Neural cell (in vitro differentiated cells): ENCODE results near the gene TGFBI. TPM values are rescaled to one million over a fixed set of nuclear protein-coding genes. Genes with fewer than 3 reads are reported as not detected.

Source experiments
- H2AFZ ChIP-seq: fragments of 200-600, 300-800 bp; sonication (generic), shearing (Covaris generic); 2 replicates; pipeline ENCODE4 v1.6.0; 2014; ENCODE audit warnings: low read depth, mild to moderate bottlenecking, antibody characterized with exemption, low read length, moderate library complexity
- H3F3A ChIP-seq: fragments of 200-600 bp; shearing (Covaris generic); 2 replicates; pipeline ENCODE4 v1.6.1; 2016; ENCODE audit warnings: mild to moderate bottlenecking, moderate library complexity, mixed read lengths, antibody characterized with exemption, low read length; ENCODE audit not compliant: insufficient read depth, poor library complexity, severe bottlenecking
- H3K27ac ChIP-seq: fragments of 200-600, 300-800 bp; sonication (generic), shearing (Covaris generic); 2 replicates; pipeline ENCODE4 v1.5.1; 2014; ENCODE audit warnings: mild to moderate bottlenecking, low read length, moderate library complexity
- H3K27me3 ChIP-seq: fragments of 300-800, 200-600 bp; sonication (generic), shearing (Covaris generic); 2 replicates; pipeline ENCODE4 v1.6.0; 2014; ENCODE audit warnings: mild to moderate bottlenecking, low read depth, low read length, moderate library complexity; ENCODE audit not compliant: insufficient read depth
- H3K36me3 ChIP-seq: fragments of 300-800, 200-600 bp; sonication (generic), shearing (Covaris generic); 2 replicates; pipeline ENCODE4 v1.5.1; 2014; ENCODE audit warnings: mild to moderate bottlenecking, antibody characterized with exemption, low read length, moderate library complexity; ENCODE audit not compliant: insufficient read depth
- H3K4me2 ChIP-seq: fragments of 300-800, 200-600 bp; sonication (generic), shearing (Covaris generic); 2 replicates; pipeline ENCODE4 v1.6.0; 2014; ENCODE audit warnings: mild to moderate bottlenecking, low read length
- H3K4me3 ChIP-seq: fragments of 300-800, 200-600 bp; sonication (generic), shearing (Covaris generic); 2 replicates; pipeline ENCODE4 v1.5.1; 2014; ENCODE audit warnings: mild to moderate bottlenecking, low read length, moderate library complexity
- H3K79me2 ChIP-seq: fragments of 200-600 bp; shearing (Covaris generic); replicated peaks from 2 replicates; pipeline ENCODE4 v1.6.0; 2014; ENCODE audit warnings: mild to moderate bottlenecking, low read length, moderate library complexity; ENCODE audit not compliant: insufficient read depth
- H3K9ac ChIP-seq: fragments of 300-800, 200-600 bp; sonication (generic), shearing (Covaris generic); 2 replicates; pipeline ENCODE4 v1.6.1; 2016; ENCODE audit warnings: mild to moderate bottlenecking, low read length, mixed read lengths
- H3K9me2 ChIP-seq: fragments of 200-600 bp; shearing (Covaris generic); 2 replicates; pipeline ENCODE4 v1.6.1; 2016; ENCODE audit warnings: mild to moderate bottlenecking, low read length, mixed read lengths; ENCODE audit not compliant: insufficient read depth
- H3K9me3 ChIP-seq: fragments of 200-600, 300-800 bp; sonication (generic), shearing (Covaris generic); 2 replicates; pipeline ENCODE4 v1.6.1; 2016; ENCODE audit warnings: mild to moderate bottlenecking, mixed run types, low read length, moderate library complexity, mixed read lengths
- H4K20me1 ChIP-seq: fragments of 200-600 bp; shearing (Covaris generic); 2 replicates; pipeline ENCODE4 v1.6.1; 2016; ENCODE audit warnings: mild to moderate bottlenecking, mixed run types; ENCODE audit not compliant: insufficient read depth
- CTCF ChIP-seq: fragments of 450-650 bp; IDR thresholded peaks from 2 replicates; pipeline ENCODE4 v1.5.1; 2014; ENCODE audit warnings: antibody characterized with exemption, mild to moderate bottlenecking, moderate library complexity; ENCODE audit not compliant: poor library complexity, severe bottlenecking
- EP300 ChIP-seq: fragments of 450-650 bp; conservative IDR thresholded peaks from 2 replicates; pipeline ENCODE4 v1.6.1; 2014; ENCODE audit warnings: antibody characterized with exemption, mild to moderate bottlenecking, moderate library complexity; ENCODE audit not compliant: poor library complexity, severe bottlenecking
- EZH2 ChIP-seq: fragments of 200-600, 300-800 bp; shearing (Covaris generic), sonication (generic); IDR thresholded peaks from 2 replicates; pipeline ENCODE4 v1.6.1; 2014; ENCODE audit warnings: antibody characterized with exemption, low read length, borderline replicate concordance, mild to moderate bottlenecking; ENCODE audit not compliant: insufficient read depth, poor library complexity, severe bottlenecking
- MXI1 ChIP-seq: fragments of 450-650 bp; conservative IDR thresholded peaks from 2 replicates; pipeline ENCODE4 v1.6.1; 2014; ENCODE audit warnings: antibody characterized with exemption, mild to moderate bottlenecking; ENCODE audit not compliant: poor library complexity, severe bottlenecking
- POLR2AphosphoS5 ChIP-seq: IDR thresholded peaks from 2 replicates; pipeline ENCODE4 v1.6.1; 2012
- RAD21 ChIP-seq: fragments of 450-650 bp; conservative IDR thresholded peaks from 2 replicates; pipeline ENCODE4 v1.6.1; 2014; ENCODE audit warnings: antibody characterized with exemption, mild to moderate bottlenecking, moderate library complexity
- REST ChIP-seq: IDR thresholded peaks from 2 replicates; pipeline ENCODE4 v1.6.1; 2012; ENCODE audit warnings: borderline replicate concordance
- SMC3 ChIP-seq: fragments of 450-650 bp; conservative IDR thresholded peaks from 2 replicates; pipeline ENCODE4 v1.6.1; 2014; ENCODE audit warnings: antibody characterized with exemption, mild to moderate bottlenecking, moderate library complexity; ENCODE audit not compliant: poor library complexity
- TAF1 ChIP-seq: IDR thresholded peaks from 2 replicates; pipeline ENCODE4 v1.6.1; 2012; ENCODE audit warnings: low read depth
- polyA plus RNA-seq: library from polyadenylated mRNA; depleted of rRNA; stranded (reverse); fragments of >200 nt; gene quantifications from 2 replicates; pipeline ENCODE4 v1.2.3, GENCODE V29; 2014

The TGFBI gene
- polyA plus RNA-seq, 1 donor from 2014 or later: 0.71 TPM

GRCh38 chr5:135985951-135986350, 42.8 kb upstream of the TGFBI start:
- Histone ChIP-seq H3K9me2 (no peaks in the 10 kb centered on the region), H2AFZ (no peak overlapping the region), H3F3A (no peaks in the 10 kb centered on the region), H4K20me1 (no peaks in the 10 kb centered on the region), H3K9me3 (no peaks in the 10 kb centered on the region), H3K9ac (no peak overlapping the region), H3K27ac (no peak overlapping the region), H3K79me2 (no peaks in the 10 kb centered on the region), H3K4me3 (no peak overlapping the region), H3K36me3 (no peaks in the 10 kb centered on the region), H3K4me2 (no peak overlapping the region), H3K27me3 (no peaks in the 10 kb centered on the region)
- TF ChIP-seq EZH2 (no peak), TAF1 (no peak), RAD21 (no peak), EP300 (no peak), POLR2AphosphoS5 (no peak), REST (no peak), SMC3 (no peak), MXI1 (no peak), CTCF (no peak)

GRCh38 chr5:135986401-135986800, 42.4 kb upstream of the TGFBI start:
- Histone ChIP-seq H3K9me3 (no peaks in the 10 kb centered on the region), H3K27me3 (no peaks in the 10 kb centered on the region), H3K4me3 (no peak overlapping the region), H3K9me2 (no peaks in the 10 kb centered on the region), H3K4me2 (no peak overlapping the region), H4K20me1 (no peaks in the 10 kb centered on the region), H3F3A (no peaks in the 10 kb centered on the region), H3K27ac (no peak overlapping the region), H2AFZ (no peak overlapping the region), H3K9ac (no peak overlapping the region), H3K79me2 (no peaks in the 10 kb centered on the region), H3K36me3 (no peaks in the 10 kb centered on the region)
- TF ChIP-seq TAF1: no peak
- no peak for TF ChIP-seq EP300
- no peak for TF ChIP-seq SMC3
- TF ChIP-seq CTCF: no peak
- TF ChIP-seq REST: no peak
- no peak for TF ChIP-seq RAD21
- TF ChIP-seq EZH2: no peak
- TF ChIP-seq POLR2AphosphoS5: no peak
- no peak for TF ChIP-seq MXI1
